ENCODE data around the gene RPS6KA2.

The RPS6KA2 gene

DNA sequence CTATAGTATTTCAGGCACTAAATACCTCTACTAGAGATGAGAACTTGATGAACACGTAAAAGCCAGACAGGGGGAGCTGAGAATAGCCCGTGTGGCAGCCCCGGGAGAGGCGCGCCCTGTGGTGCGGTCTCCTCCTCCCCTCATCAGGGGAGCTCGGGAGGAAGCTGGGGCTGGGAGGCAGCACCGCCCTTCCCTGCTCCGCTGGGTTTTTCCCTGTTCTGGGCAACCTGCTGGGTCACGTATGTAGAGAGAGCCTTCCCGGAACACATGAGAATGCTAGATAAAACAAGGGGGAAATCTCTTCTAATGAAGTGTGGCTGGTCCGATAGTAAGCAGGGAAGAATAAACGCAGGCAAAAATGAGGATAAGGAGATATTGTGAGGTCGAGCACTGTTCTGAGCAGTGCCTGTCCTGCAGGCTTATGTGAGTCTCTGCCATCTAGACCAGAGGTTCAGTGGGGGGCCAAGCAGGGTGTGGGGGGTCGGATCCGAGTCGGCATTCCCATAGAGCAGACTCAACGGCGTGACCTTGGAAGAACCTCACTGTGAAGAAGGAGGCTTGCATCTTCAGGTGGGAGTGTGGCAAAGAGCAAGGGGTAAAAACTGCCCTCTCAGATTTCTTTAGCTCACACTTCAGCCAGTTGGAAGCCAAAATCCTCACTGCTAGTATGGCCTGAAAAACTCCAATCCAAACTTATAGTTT, 13.4 kb upstream of the RPS6KA2 start:
- Histone ChIP-seq H3K9me3 (ENCODE audit: severe bottlenecking) (no peaks in the 10 kb centered on the region), H3K27ac (no peak overlapping the region), H3K4me3 (ENCODE audit: low read depth, low read length) (no peak overlapping the region), H3K27me3 (ENCODE audit: insufficient read depth, low read depth, severe bottlenecking) (no peaks in the 10 kb centered on the region), H3K36me3 (no peaks in the 10 kb centered on the region)
- no peak for TF ChIP-seq CTCF (IDR thresholded peaks at IDR 0.05; ENCODE audit: low read depth, low read length)
- no peak for DNase-seq

GRCh38 chr6:166639921-166640320, 12.9 kb upstream of the RPS6KA2 start:
- no peak for DNase-seq
- Histone ChIP-seq H3K9me3 (ENCODE audit: severe bottlenecking) (no peaks in the 10 kb centered on the region), H3K4me3 (ENCODE audit: low read depth, low read length) (no peak overlapping the region), H3K27ac (no peak overlapping the region), H3K36me3 (no peaks in the 10 kb centered on the region), H3K27me3 (ENCODE audit: insufficient read depth, low read depth, severe bottlenecking) (no peaks in the 10 kb centered on the region)
- no peak for TF ChIP-seq CTCF (IDR thresholded peaks at IDR 0.05; ENCODE audit: low read depth, low read length)

GRCh38 chr6:166638573-166638964, 11.5 kb upstream of the RPS6KA2 start:
- no peak for DNase-seq
- no peaks in the 10 kb centered on the region for H3K36me3 ChIP-seq
- H3K9me3 ChIP-seq (ENCODE audit: severe bottlenecking): no peaks in the 10 kb centered on the region
- no peak for TF ChIP-seq CTCF (IDR thresholded peaks at IDR 0.05; ENCODE audit: low read depth, low read length)
- H3K27ac ChIP-seq: no peak overlapping the region
- no peaks in the 10 kb centered on the region for H3K27me3 ChIP-seq (ENCODE audit: insufficient read depth, low read depth, severe bottlenecking)
- H3K4me3 ChIP-seq (ENCODE audit: low read depth, low read length): no peak overlapping the region

DNA sequence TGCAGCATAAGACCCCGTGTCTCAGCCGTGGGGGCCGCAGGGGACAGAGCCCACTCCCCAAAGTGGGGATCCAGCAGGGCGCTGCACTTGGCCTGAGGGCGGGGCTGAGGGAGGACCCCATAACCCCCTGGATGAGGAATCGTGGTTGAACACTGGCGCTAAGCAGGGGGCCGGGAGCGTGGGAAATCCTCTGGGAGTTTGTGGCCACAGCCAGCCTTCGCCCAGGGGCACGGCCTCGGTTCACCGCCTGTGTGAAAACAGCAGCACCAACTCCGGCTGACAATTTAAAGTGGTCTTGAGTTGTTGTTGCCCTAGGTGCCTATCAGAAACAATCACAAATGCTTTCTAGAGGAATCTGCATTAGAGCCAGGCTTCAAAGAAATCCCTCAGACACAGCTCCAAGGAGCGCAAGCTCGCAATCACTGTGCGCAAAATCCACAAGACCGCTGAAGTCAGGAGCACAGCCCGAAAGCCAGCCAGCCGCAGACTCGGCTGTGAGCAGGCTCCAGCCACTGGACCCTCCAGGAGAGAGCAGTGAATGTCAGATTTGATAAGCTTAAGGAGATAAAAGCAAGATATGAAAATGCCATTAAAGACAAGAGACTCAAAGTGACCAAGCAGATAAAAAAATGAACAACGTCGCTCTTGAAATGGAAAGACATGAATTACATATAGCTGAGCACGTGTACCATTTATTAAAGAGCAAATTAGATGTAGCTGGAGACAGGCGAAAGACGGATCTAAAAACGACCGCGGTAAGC, 10.9 kb upstream of the RPS6KA2 start:
- H3K27me3 ChIP-seq (ENCODE audit: insufficient read depth, low read depth, severe bottlenecking): no peaks in the 10 kb centered on the region
- H3K27ac ChIP-seq: no peak overlapping the region
- TF ChIP-seq CTCF (IDR thresholded peaks at IDR 0.05; ENCODE audit: low read depth, low read length): no peak
- H3K36me3 ChIP-seq: no peaks in the 10 kb centered on the region
- DNase-seq: no peak
- H3K9me3 ChIP-seq (ENCODE audit: severe bottlenecking): no peaks in the 10 kb centered on the region
- no peak overlapping the region for H3K4me3 ChIP-seq (ENCODE audit: low read depth, low read length)

DNA sequence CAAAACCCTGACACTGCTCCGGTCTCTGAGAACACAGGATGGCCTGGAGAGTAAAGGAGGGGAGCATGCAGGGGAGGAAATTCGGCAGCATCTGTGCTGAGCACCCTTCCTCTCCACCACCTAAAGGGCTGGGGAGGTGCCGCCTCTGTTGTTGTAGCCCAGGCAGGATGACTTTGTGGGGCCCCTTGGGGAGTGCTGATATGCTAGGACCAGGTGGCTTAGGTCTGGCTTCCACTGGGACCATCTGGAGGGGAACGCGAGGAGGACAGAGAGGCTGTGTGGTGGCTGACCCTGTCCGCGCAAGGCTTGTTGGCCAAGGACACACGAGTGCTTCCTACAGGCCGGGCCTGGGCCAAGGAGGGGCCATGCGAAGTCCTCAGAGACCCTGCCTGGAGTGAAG, 9.9 kb upstream of the RPS6KA2 start:
- Histone ChIP-seq H3K4me3 (ENCODE audit: low read depth, low read length) (no peak overlapping the region), H3K27me3 (ENCODE audit: insufficient read depth, low read depth, severe bottlenecking) (no peaks in the 10 kb centered on the region), H3K36me3 (no peaks in the 10 kb centered on the region), H3K27ac (no peak overlapping the region), H3K9me3 (ENCODE audit: severe bottlenecking) (no peaks in the 10 kb centered on the region)
- DNase-seq: no peak
- TF ChIP-seq CTCF (IDR thresholded peaks at IDR 0.05; ENCODE audit: low read depth, low read length): no peak
